ENCODE results near the gene TMEM108. TPM values are rescaled to one million over a fixed set of nuclear protein-coding genes. Genes with fewer than 3 reads are reported as not detected.

Gene TMEM108
- total RNA-seq, 1 experiment from 2014 or later, result not detected

DNA sequence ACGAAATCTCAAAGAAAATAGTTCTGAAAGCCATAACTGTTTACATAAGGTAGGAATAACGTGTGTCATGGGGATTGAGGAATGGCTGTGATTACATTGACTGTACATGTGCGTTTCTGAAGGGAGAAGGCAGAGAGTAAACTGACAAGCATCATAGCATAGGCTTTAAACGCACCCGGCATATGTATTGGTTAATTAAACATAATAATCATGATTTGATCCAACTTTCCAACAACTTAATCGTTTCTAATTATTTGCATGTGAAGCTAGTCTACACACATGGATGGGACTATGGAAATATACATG lies 3.3 kb downstream of the TMEM108 start (continued):
- TF ChIP-seq, protein P1, sequence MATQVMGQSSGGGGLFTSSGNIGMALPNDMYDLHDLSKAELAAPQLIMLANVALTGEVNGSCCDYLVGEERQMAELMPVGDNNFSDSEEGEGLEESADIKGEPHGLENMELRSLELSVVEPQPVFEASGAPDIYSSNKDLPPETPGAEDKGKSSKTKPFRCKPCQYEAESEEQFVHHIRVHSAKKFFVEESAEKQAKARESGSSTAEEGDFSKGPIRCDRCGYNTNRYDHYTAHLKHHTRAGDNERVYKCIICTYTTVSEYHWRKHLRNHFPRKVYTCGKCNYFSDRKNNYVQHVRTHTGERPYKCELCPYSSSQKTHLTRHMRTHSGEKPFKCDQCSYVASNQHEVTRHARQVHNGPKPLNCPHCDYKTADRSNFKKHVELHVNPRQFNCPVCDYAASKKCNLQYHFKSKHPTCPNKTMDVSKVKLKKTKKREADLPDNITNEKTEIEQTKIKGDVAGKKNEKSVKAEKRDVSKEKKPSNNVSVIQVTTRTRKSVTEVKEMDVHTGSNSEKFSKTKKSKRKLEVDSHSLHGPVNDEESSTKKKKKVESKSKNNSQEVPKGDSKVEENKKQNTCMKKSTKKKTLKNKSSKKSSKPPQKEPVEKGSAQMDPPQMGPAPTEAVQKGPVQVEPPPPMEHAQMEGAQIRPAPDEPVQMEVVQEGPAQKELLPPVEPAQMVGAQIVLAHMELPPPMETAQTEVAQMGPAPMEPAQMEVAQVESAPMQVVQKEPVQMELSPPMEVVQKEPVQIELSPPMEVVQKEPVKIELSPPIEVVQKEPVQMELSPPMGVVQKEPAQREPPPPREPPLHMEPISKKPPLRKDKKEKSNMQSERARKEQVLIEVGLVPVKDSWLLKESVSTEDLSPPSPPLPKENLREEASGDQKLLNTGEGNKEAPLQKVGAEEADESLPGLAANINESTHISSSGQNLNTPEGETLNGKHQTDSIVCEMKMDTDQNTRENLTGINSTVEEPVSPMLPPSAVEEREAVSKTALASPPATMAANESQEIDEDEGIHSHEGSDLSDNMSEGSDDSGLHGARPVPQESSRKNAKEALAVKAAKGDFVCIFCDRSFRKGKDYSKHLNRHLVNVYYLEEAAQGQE (IDR thresholded peaks at IDR 0.05; ENCODE audit: low read depth), result no peak
- TF ChIP-seq ZNF274 (IDR thresholded peaks at IDR 0.05; ENCODE audit: low read depth, low read length), result no peak
- no peak for TF ChIP-seq EZH2 (IDR thresholded peaks at IDR 0.05)
- TF ChIP-seq SP1 (IDR thresholded peaks at IDR 0.05; ENCODE audit: low read depth), result no peak
- TF ChIP-seq SIN3A (IDR thresholded peaks at IDR 0.05; ENCODE audit: low read depth), result no peak

DNA sequence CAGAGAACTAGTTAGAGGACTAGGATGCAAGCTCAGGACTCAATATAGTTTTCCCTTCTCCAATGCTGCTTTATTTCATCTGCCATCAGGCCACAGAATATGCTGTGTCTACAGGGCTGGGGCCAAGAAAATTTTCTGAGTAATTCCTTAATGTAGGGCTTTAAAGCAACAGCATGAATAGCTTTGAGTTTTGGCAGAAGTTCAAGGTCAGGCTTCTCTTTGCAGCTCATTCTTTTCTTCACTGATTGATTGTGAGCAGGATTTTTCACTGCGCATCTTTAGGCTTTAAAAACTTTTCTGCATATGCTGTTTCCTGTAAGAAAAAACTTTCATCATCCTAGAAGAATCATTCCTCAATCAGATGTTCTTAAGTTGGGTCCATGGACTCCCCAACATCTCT lies 4.6 kb downstream of the TMEM108 start:
- TF ChIP-seq, protein P2, sequence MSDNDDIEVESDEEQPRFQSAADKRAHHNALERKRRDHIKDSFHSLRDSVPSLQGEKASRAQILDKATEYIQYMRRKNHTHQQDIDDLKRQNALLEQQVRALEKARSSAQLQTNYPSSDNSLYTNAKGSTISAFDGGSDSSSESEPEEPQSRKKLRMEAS (IDR thresholded peaks at IDR 0.05), result no peak
- no peak for TF ChIP-seq ELF1 (IDR thresholded peaks at IDR 0.05; ENCODE audit: borderline replicate concordance, low read depth)
- TF ChIP-seq YY1 (IDR thresholded peaks at IDR 0.05; ENCODE audit: extremely low read depth, insufficient replicate concordance, low read depth, low read length), result no peak
- no peak for TF ChIP-seq RAD21 (IDR thresholded peaks at IDR 0.05; ENCODE audit: low read depth)
- no peak for TF ChIP-seq POLR2A (IDR thresholded peaks at IDR 0.05; ENCODE audit: borderline replicate concordance, extremely low read depth, insufficient read depth, insufficient read length)
- no peak for TF ChIP-seq FOSL1 (IDR thresholded peaks at IDR 0.05; ENCODE audit: low read depth)
- no peak for TF ChIP-seq TCF7L2 (IDR thresholded peaks at IDR 0.05; ENCODE audit: borderline replicate concordance, extremely low read depth, insufficient read depth, insufficient read length)
- TF ChIP-seq EZH2phosphoT487 (IDR thresholded peaks at IDR 0.05; ENCODE audit: borderline replicate concordance), result no peak
- no peak for TF ChIP-seq SRF (IDR thresholded peaks at IDR 0.05; ENCODE audit: low read depth)
- TF ChIP-seq ZNF274 (IDR thresholded peaks at IDR 0.05; ENCODE audit: low read depth, low read length), result no peak
- no peak for TF ChIP-seq CEBPB (IDR thresholded peaks at IDR 0.05; ENCODE audit: low read depth)
- no peak for TF ChIP-seq CBX3 (IDR thresholded peaks at IDR 0.05; ENCODE audit: low read depth)
- TF ChIP-seq, protein P3, sequence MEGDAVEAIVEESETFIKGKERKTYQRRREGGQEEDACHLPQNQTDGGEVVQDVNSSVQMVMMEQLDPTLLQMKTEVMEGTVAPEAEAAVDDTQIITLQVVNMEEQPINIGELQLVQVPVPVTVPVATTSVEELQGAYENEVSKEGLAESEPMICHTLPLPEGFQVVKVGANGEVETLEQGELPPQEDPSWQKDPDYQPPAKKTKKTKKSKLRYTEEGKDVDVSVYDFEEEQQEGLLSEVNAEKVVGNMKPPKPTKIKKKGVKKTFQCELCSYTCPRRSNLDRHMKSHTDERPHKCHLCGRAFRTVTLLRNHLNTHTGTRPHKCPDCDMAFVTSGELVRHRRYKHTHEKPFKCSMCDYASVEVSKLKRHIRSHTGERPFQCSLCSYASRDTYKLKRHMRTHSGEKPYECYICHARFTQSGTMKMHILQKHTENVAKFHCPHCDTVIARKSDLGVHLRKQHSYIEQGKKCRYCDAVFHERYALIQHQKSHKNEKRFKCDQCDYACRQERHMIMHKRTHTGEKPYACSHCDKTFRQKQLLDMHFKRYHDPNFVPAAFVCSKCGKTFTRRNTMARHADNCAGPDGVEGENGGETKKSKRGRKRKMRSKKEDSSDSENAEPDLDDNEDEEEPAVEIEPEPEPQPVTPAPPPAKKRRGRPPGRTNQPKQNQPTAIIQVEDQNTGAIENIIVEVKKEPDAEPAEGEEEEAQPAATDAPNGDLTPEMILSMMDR (IDR thresholded peaks at IDR 0.05 in 2 of 3, conservative IDR thresholded peaks at IDR 0.05 in 1 of 3; ENCODE audit: borderline replicate concordance in 1 of 3, insufficient read depth in 1 of 3, low read depth in 2 of 3, low read length in 2 of 3), result no peak
- TF ChIP-seq, protein P4, sequence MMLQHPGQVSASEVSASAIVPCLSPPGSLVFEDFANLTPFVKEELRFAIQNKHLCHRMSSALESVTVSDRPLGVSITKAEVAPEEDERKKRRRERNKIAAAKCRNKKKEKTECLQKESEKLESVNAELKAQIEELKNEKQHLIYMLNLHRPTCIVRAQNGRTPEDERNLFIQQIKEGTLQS (IDR thresholded peaks at IDR 0.05), result no peak
- TF ChIP-seq POLR2AphosphoS5 (IDR thresholded peaks at IDR 0.05; ENCODE audit: low read depth, low read length), result no peak
- TF ChIP-seq SIN3A (IDR thresholded peaks at IDR 0.05; ENCODE audit: low read depth), result no peak
- no peak for TF ChIP-seq JUND (IDR thresholded peaks at IDR 0.05)
- no peak for TF ChIP-seq EGR1 (IDR thresholded peaks at IDR 0.05; ENCODE audit: low read depth)
- Histone ChIP-seq H3K9ac (ENCODE audit: low read length) (no peak overlapping the region), H3K4me2 (ENCODE audit: low read length) (no peak overlapping the region), H3K27ac (ENCODE audit: low read depth, low read length) (no peak overlapping the region), H3K4me3 (replicated peaks in 1 of 2; ENCODE audit: low read depth in 1 of 2, low read length in 2 of 2) (no peak overlapping the region), H3K79me2 (ENCODE audit: insufficient read depth, low read length) (no peaks in the 10 kb centered on the region), H3K9me3 (ENCODE audit: control insufficient read depth in 1 of 2, insufficient read depth in 1 of 2, low read depth in 1 of 2, low read length in 2 of 2) (no peaks in the 10 kb centered on the region), H4K20me1 (ENCODE audit: insufficient read depth) (no peaks in the 10 kb centered on the region; the same call in 1 of the 2 replicates), H3K27me3 (ENCODE audit: insufficient read depth, low read length) (peaks cover 56% of the 10 kb centered on the region), H3K9me2 (ENCODE audit: insufficient read depth) (no peaks in the 10 kb centered on the region), H2AFZ (ENCODE audit: low read depth, low read length, poor library complexity, severe bottlenecking) (no peak overlapping the region), H3K4me1 (ENCODE audit: control insufficient read depth in 1 of 2, insufficient read depth in 2 of 2, low read length in 2 of 2) (no peaks in the 10 kb centered on the region), H3K36me3 (ENCODE audit: control insufficient read depth in 1 of 2, insufficient read depth in 2 of 2, low read length in 2 of 2) (no peaks in the 10 kb centered on the region)
- ChIA-PET POLR2A (no interaction called here), RAD21 (ENCODE audit: low non-redundant PET in 1 of 2, low total read pairs in 2 of 2, uncharacterized antibody in 2 of 2, unreplicated experiment in 2 of 2) (no interaction called here), CTCF (interaction anchor here (1.7 to 3.1 kb wide), 3 partner anchors 312 to 381 kb away, joined by 5 to 18 read pairs (median 9); no protein-coding TSS in a partner anchor)
- BruUV-seq (replicated peaks), result no TSS peak
- ATAC-seq (no peak), DNase-seq (ENCODE audit: low read depth, low spot score) (no peak)
- intact Hi-C loops (cut with micrococcal nuclease), result no loop called here
